HS-5 (cell line): ENCODE data around the gene ABCA2.

Experiments
- DNase-seq: peaks from one replicate; pipeline ENCODE4 v3.0.0-alpha.2; 2012; ENCODE audit warnings: low read depth

The ABCA2 gene

GRCh38 chr9:136962701-136963248, 65.3 kb downstream of the ABCA2 start:
- DNase-seq, result no peak

DNA sequence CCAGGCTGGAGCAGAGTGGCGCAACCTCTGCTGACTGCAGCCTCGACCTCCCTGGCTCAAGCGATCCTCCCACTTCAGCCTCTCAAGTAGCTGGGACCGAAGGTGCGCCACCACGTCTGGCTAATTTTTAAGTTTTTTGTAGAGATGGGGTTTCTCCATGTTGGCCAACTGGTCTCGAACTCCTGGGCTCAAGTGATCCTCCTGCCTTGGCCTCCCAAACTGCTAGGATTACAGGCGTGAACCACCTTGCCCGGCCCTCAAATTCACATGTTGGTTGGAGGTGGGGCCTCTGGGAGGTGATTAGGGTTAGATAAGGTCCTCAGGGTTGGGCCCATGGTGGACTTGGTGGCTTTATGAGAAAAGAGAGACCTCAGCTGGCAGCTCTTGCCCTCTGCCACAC, 65.9 kb downstream of the ABCA2 start:
- DNase-seq, result no peak

GRCh38 chr9:136961279-136962065, 66.6 kb downstream of the ABCA2 start:
- DNase-seq, result no peak

DNA sequence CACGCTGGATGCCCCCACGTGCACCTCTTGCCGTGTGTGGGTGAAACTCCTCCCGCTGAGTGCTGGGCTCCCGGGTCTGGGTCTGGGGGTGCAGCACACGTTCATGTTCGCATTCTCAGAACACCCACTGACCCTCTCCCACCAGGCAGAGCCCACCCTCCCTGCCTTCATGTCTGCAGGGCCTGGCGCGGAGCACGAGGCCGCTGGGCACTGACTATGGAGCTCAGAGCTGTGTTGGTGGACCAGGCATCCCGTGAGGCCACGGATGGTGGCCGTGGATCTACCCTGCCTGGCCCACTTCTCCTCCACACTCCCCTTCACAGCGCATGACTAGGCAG, 67.1 kb downstream of the ABCA2 start:
- DNase-seq, result no peak

DNA sequence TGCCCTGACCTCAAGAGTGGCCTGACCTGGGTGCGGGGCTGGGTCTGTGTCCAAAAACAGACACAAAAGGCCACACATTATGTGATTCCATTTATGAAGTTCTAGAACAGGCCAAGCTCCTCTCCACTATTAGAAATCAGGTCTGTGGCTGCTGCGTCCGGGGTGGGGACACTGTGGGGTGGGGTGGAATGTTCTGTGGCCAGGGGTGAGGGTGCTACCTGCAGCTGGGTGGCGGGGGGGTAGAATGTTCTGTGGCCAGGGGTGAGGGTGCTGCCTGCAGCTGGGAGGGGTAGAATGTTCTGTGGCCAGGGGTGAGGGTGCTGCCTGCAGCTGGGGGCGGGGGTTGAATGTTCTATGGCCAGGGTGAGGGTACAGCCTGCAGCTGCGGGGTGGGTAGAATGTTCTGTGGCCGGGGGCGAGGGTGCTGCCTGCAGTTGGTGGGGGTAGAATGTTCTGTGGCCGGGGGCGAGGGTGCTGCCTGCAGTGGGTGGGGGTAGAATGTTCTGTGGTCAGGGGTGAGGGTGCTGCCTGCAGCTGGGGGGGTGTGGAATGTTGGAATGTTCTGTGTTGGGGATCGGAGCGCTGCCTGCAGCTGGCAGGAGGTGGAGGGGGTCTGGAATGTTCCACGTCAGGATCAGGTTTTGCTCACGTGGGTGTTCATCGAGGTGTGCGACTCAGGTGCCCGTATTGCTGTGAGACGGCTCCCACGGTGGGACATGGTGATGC, 67.7 kb downstream of the ABCA2 start:
- DNase-seq, result no peak

DNA sequence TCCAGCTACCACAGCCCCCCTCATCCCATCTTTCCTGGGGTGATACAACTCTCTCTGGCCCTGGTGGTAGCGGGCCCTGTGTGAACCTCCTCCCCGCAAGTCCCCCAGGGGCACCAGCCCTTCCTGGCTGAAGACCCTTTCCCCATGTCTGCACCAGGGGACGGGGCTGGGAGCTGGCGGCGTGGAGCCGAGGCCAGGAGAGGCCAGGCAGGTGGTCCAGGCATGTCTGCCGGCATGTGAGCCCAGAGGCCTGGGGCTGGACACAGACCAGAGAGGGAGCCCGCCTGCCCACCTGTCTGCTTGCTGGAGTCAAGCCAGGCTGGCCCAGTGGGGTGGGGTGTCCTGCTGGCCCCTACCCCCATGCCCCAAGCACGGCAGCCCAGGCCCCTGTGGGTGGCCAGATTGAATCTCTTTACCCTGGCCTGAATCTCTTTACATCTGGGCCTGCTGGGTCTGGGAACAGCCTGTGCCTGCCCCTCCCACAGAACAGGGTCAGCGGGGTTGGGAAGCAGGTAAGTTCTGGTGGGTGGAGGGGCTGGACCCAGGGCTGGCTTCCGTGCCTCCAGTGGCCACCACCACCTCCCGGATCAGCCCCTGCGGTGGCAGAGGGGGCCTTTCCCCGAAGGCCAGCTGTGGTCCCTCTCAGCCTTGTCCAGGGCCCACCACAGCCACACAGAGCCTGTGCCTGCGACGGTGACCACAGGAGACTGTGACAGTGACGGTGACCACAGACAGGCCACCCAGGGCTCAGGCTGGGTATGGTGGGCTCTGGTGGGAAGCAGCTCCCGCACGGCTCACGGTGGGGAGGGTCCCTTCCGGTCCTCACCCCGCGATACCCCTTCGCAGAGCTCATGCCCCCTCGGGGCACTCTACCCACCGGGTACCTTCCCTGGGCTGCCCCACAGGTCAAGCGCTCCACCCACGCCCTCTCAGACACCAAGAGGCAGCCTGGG, 68.9 kb downstream of the ABCA2 start:
- no peak for DNase-seq

DNA sequence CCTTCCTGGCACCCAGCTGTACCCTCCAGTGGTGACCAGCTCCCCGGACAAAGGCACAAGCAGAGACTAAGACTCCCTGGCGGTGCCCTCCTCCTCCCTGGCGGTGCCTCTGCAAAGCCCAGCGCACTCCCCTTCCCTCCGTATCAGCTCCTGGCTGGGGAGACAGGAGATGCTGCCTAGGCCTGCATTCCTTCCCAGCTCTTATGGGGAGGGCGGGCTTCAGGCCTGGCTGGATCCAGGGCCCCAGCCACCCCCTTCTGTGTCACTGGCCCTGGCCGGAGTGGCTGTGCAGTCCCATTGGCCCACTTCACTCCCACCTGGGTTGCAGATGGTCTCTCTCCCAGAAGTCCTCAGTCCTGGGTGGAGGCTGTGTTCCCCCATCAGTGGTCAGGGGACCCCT, 69.6 kb downstream of the ABCA2 start:
- no peak for DNase-seq

- DNase-seq, result no peak
Measured at GRCh38 chr9:136957901-136958300, 70.1 kb downstream of the ABCA2 start.

GRCh38 chr9:136957461-136957860, 70.6 kb downstream of the ABCA2 start:
- no peak for DNase-seq
